ENCODE measurements around the gene CEP192. TPM values are rescaled to one million over a fixed set of nuclear protein-coding genes. Genes with fewer than 3 reads are reported as not detected.

Gene CEP192
- polyA plus RNA-seq, 3 donors, result 34.1 to 46.2 (median 39.3) TPM

Other genes with a start within 250 kb of the CEP192 start
- gene PTPN2, start 107.1 kb upstream of the CEP192 start, polyA plus RNA-seq (ENCODE audit: insufficient read length in 3 of 3), result 10 to 100 TPM; 55.4 to 57.9 (median 57.8) TPM
- 10 to 100 TPM; 38.7 to 41.5 (median 40.2) TPM for gene SEH1L, start 43.4 kb upstream of the CEP192 start, polyA plus RNA-seq (ENCODE audit: insufficient read length in 3 of 3)
- gene LDLRAD4, start 227.4 kb downstream of the CEP192 start, polyA plus RNA-seq (ENCODE audit: insufficient read length in 3 of 3), result 10 to 100 TPM in 1 of 3 donors, 1 to 10 TPM in 2; 9.5 to 10.1 (median 9.6) TPM

All from right renal cortex interstitium (tissue), 3 donors.